BJ (cell line): Measurements from ENCODE around the gene ATP11C. TPM values are rescaled to one million over a fixed set of nuclear protein-coding genes. Genes with fewer than 3 reads are reported as not detected.

ENCODE experiments used
- CTCF ChIA-PET: fragments of 350-600 bp; formaldehyde crosslinking; extraction: SDS; loops from one replicate; lab custom pipeline; 2021; ENCODE audit warnings: antibody characterized with exemption, inconsistent platforms; lab: Yijun Ruan, JAX
- POLR2A ChIA-PET: fragments of 300-600 bp; sonication (Branson Sonifier 250); formaldehyde crosslinking; extraction: SDS; loops from one replicate; lab custom pipeline; 2021; ENCODE audit warnings: antibody characterized with exemption; lab: Charles Lee
- DNase-seq: peaks from one replicate; pipeline ENCODE4 v3.0.0-alpha.2; 2011; ENCODE audit warnings: low read depth
- H3K27me3 ChIP-seq: 2 replicates; pipeline ENCODE4 v1.6.0; 2011; ENCODE audit warnings: low read length; ENCODE audit not compliant: control insufficient read depth, insufficient read depth
- H3K36me3 ChIP-seq: 2 replicates; pipeline ENCODE4 v1.5.1; 2011; ENCODE audit warnings: low read length; ENCODE audit not compliant: control insufficient read depth, insufficient read depth
- H3K4me3 ChIP-seq: 2 replicates; pipeline ENCODE4 v1.5.1; 2011; ENCODE audit warnings: low read depth, mild to moderate bottlenecking, control low read depth, low read length
- CTCF ChIP-seq: IDR thresholded peaks from 2 replicates; pipeline ENCODE4 v1.5.1; 2011; ENCODE audit warnings: low read depth, mild to moderate bottlenecking, control low read depth, inconsistent platforms, low read length, moderate library complexity; ENCODE audit not compliant: insufficient read depth
- polyA plus RNA-seq: library from polyadenylated mRNA; depleted of rRNA; stranded (reverse); fragments of >200 nt; gene quantifications from 2 replicates; pipeline ENCODE4 v1.2.3, GENCODE V29; 2011

The ATP11C gene
- polyA plus RNA-seq, 1 experiment: 7.7 TPM

- ChIA-PET POLR2A (no interaction called here), CTCF (no interaction called here)
- H3K4me3 ChIP-seq: no peak overlapping the region
- no peaks in the 10 kb centered on the region for H3K27me3 ChIP-seq
- no peaks in the 10 kb centered on the region for H3K36me3 ChIP-seq
- no peak for DNase-seq
- no peak for TF ChIP-seq CTCF
Measured at GRCh38 chrX:139802048-139802447, 130.8 kb downstream of the ATP11C start.

GRCh38 chrX:139801397-139801813 lies 131.4 kb downstream of the ATP11C start:
- TF ChIP-seq CTCF: no peak
- ChIA-PET CTCF (no interaction called here), POLR2A (no interaction called here)
- no peaks in the 10 kb centered on the region for H3K27me3 ChIP-seq
- DNase-seq: no peak
- no peaks in the 10 kb centered on the region for H3K36me3 ChIP-seq
- H3K4me3 ChIP-seq: no peak overlapping the region

GRCh38 chrX:139798701-139799100 lies 134.2 kb downstream of the ATP11C start:
- TF ChIP-seq CTCF: no peak
- H3K36me3 ChIP-seq: no peaks in the 10 kb centered on the region
- H3K4me3 ChIP-seq: no peak overlapping the region
- ChIA-PET POLR2A (no interaction called here), CTCF (no interaction called here)
- no peaks in the 10 kb centered on the region for H3K27me3 ChIP-seq
- no peak for DNase-seq

GRCh38 chrX:139795196-139795595 lies 137.7 kb downstream of the ATP11C start:
- ChIA-PET POLR2A (no interaction called here), CTCF (no interaction called here)
- DNase-seq: no peak
- no peaks in the 10 kb centered on the region for H3K27me3 ChIP-seq
- no peaks in the 10 kb centered on the region for H3K36me3 ChIP-seq
- no peak overlapping the region for H3K4me3 ChIP-seq
- no peak for TF ChIP-seq CTCF

GRCh38 chrX:139787601-139788000 lies 145.3 kb downstream of the ATP11C start:
- Histone ChIP-seq H3K36me3 (no peaks in the 10 kb centered on the region), H3K27me3 (no peaks in the 10 kb centered on the region), H3K4me3 (no peak overlapping the region)
- no peak for DNase-seq
- ChIA-PET POLR2A (no interaction called here), CTCF (no interaction called here)
- no peak for TF ChIP-seq CTCF
